ENCODE results near the gene RNF111.

- TF ChIP-seq, protein P1, sequence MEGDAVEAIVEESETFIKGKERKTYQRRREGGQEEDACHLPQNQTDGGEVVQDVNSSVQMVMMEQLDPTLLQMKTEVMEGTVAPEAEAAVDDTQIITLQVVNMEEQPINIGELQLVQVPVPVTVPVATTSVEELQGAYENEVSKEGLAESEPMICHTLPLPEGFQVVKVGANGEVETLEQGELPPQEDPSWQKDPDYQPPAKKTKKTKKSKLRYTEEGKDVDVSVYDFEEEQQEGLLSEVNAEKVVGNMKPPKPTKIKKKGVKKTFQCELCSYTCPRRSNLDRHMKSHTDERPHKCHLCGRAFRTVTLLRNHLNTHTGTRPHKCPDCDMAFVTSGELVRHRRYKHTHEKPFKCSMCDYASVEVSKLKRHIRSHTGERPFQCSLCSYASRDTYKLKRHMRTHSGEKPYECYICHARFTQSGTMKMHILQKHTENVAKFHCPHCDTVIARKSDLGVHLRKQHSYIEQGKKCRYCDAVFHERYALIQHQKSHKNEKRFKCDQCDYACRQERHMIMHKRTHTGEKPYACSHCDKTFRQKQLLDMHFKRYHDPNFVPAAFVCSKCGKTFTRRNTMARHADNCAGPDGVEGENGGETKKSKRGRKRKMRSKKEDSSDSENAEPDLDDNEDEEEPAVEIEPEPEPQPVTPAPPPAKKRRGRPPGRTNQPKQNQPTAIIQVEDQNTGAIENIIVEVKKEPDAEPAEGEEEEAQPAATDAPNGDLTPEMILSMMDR (IDR thresholded peaks at IDR 0.05) = no peak
- no peak for TF ChIP-seq POLR2A (IDR thresholded peaks at IDR 0.05)
Observed at GRCh38 chr15:59048897-59049296, 61.4 kb downstream of the RNF111 start.
